SK-N-SH (cell line): ENCODE data around the gene CCDC187. TPM values are rescaled to one million over a fixed set of nuclear protein-coding genes. Genes with fewer than 3 reads are reported as not detected.

ENCODE experiments used
- CTCF ChIA-PET: fragments of 300-600, 350-600 bp; formaldehyde crosslinking; extraction: SDS; loops from one replicate; lab custom pipeline; 2021; lab: Yijun Ruan, JAX
- POLR2A ChIA-PET: fragments of 350-600 bp; sonication (Branson Sonifier 250); formaldehyde crosslinking; extraction: SDS; loops from one replicate; lab custom pipeline; 2020; ENCODE audit warnings: antibody characterized with exemption, inconsistent platforms; lab: Yijun Ruan, JAX
- DNase-seq: peaks from one replicate; pipeline ENCODE4 v3.0.0; 2012
- H2AFZ ChIP-seq: fragments of 200-600 bp; sonication (generic); 2 replicates; pipeline ENCODE4 v1.8.1; 2016; ENCODE audit warnings: antibody characterized with exemption, mild to moderate bottlenecking, low read depth
- H3F3A ChIP-seq: fragments of 200-600 bp; sonication (generic); replicated peaks from 2 replicates; pipeline ENCODE3; 2016; ENCODE audit warnings: antibody characterized with exemption, mild to moderate bottlenecking; ENCODE audit not compliant: insufficient read depth
- H3K27ac ChIP-seq, 2 experiments: fragments of 200-500 bp in 1 of 2; fragments of 200-600 bp in 1 of 2; sonication (Bioruptor generic) in 1 of 2; sonication (generic), shearing (Covaris generic) in 1 of 2; 2 replicates each; pipeline versions ENCODE4 v1.5.1 to v1.6.1; 2014 to 2016; ENCODE audit warnings: low read depth in 2 of 2, inconsistent platforms in 1 of 2, low read length in 1 of 2, mild to moderate bottlenecking in 1 of 2, mixed read lengths in 1 of 2
- H3K27me3 ChIP-seq: fragments of 200-600 bp; sonication (generic), shearing (Covaris generic); 2 replicates; pipeline ENCODE4 v1.6.1; 2016; ENCODE audit warnings: mixed run types; ENCODE audit not compliant: insufficient read depth
- H3K36me3 ChIP-seq, 2 experiments: fragments of 200-500 bp in 1 of 2; fragments of 200-600 bp in 1 of 2; sonication (Bioruptor generic) in 1 of 2; sonication (generic) in 1 of 2; replicated peaks in 1 of 2; 2 replicates each; pipeline versions ENCODE3 to v1.5.1; 2014 to 2016; ENCODE audit warnings: low read length in 1 of 2, mild to moderate bottlenecking in 1 of 2; ENCODE audit not compliant: insufficient read depth in 2 of 2, control insufficient read depth in 1 of 2
- H3K4me1 ChIP-seq, 2 experiments: fragments of 200-500 bp in 1 of 2; fragments of 200-600 bp in 1 of 2; sonication (Bioruptor generic) in 1 of 2; sonication (generic), shearing (Covaris generic) in 1 of 2; 2 replicates each; pipeline versions ENCODE4 v1.5.1 to v1.6.1; 2014 to 2016; ENCODE audit warnings: low read depth in 1 of 2, low read length in 1 of 2, mixed run types in 1 of 2; ENCODE audit not compliant: insufficient read depth in 2 of 2, control insufficient read depth in 1 of 2
- H3K4me2 ChIP-seq: fragments of 200-600 bp; sonication (generic), shearing (Covaris generic); 2 replicates; pipeline ENCODE4 v1.6.1; 2017; ENCODE audit warnings: mixed run types
- H3K4me3 ChIP-seq, 2 experiments: fragments of 200-500 bp in 1 of 2; fragments of 200-600 bp in 1 of 2; sonication (Bioruptor generic) in 1 of 2; sonication (generic), shearing (Covaris generic) in 1 of 2; 2 replicates each; pipeline versions ENCODE4 v1.5.1 to v1.8.1; 2014 to 2016; ENCODE audit warnings: low read depth in 2 of 2, inconsistent platforms in 1 of 2, low read length in 1 of 2, mild to moderate bottlenecking in 1 of 2, mixed read lengths in 1 of 2, moderate library complexity in 1 of 2
- H3K79me2 ChIP-seq: fragments of 200-600 bp; sonication (generic); 2 replicates; pipeline ENCODE4 v1.8.1; 2017; ENCODE audit warnings: mild to moderate bottlenecking; ENCODE audit not compliant: insufficient read depth
- H3K9ac ChIP-seq: fragments of 200-600 bp; sonication (generic); 2 replicates; pipeline ENCODE4 v1.6.1; 2017; ENCODE audit warnings: mixed run types
- H3K9me2 ChIP-seq: fragments of 200-600 bp; sonication (generic); 2 replicates; pipeline ENCODE4 v1.6.1; 2017; ENCODE audit warnings: mixed run types
- H3K9me3 ChIP-seq: fragments of 200-600 bp; sonication (generic); 2 replicates; pipeline ENCODE4 v1.6.1; 2017; ENCODE audit warnings: mixed run types, mild to moderate bottlenecking, moderate library complexity
- H4K20me1 ChIP-seq: fragments of 200-600 bp; sonication (generic); 2 replicates; pipeline ENCODE4 v1.6.1; 2017; ENCODE audit warnings: mild to moderate bottlenecking, mixed run types; ENCODE audit not compliant: insufficient read depth
- ELF1 ChIP-seq: IDR thresholded peaks from 2 replicates; pipeline ENCODE4 v1.4.0; 2012
- EZH2phosphoT487 ChIP-seq: fragments of 200-600 bp; sonication (generic); IDR thresholded peaks from 2 replicates; pipeline ENCODE4 v1.6.1; 2017; ENCODE audit warnings: low read depth, mixed run types, mild to moderate bottlenecking, antibody characterized with exemption, moderate library complexity, borderline replicate concordance
- FOXM1 ChIP-seq: IDR thresholded peaks from 2 replicates; pipeline ENCODE4 v1.4.0; 2012; ENCODE audit warnings: low read depth, mild to moderate bottlenecking
- MEF2A ChIP-seq: IDR thresholded peaks from 2 replicates; pipeline ENCODE4 v1.4.0; 2012; ENCODE audit warnings: low read depth, borderline replicate concordance
- MXI1 ChIP-seq: IDR thresholded peaks from 2 replicates; pipeline ENCODE4 v1.6.1; 2012; ENCODE audit warnings: mild to moderate bottlenecking, low read depth, low read length, improper control_type of control experiment
- NRF1 ChIP-seq: IDR thresholded peaks from 2 replicates; pipeline ENCODE4 v1.6.1; 2012; ENCODE audit warnings: low read depth, mild to moderate bottlenecking, low read length
- POLR2AphosphoS5 ChIP-seq: IDR thresholded peaks from 2 replicates; pipeline ENCODE4 v1.6.1; 2012; ENCODE audit warnings: low read depth, low read length
- RCOR1 ChIP-seq: fragments of 150-350 bp; IDR thresholded peaks from 2 replicates; pipeline ENCODE4 v1.6.1; 2017; ENCODE audit warnings: antibody characterized with exemption, low read length
- RFX5 ChIP-seq: IDR thresholded peaks from 2 replicates; pipeline ENCODE4 v1.6.1; 2012; ENCODE audit warnings: mild to moderate bottlenecking, improper control_type of control experiment, low read length
- RXRA ChIP-seq: IDR thresholded peaks from 2 replicates; pipeline ENCODE4 v1.4.0; 2012; ENCODE audit warnings: low read depth, mild to moderate bottlenecking, borderline replicate concordance
- SMC3 ChIP-seq: IDR thresholded peaks from 2 replicates; pipeline ENCODE4 v1.6.1; 2012; ENCODE audit warnings: low read depth, low read length, improper control_type of control experiment
- YY1 ChIP-seq: IDR thresholded peaks from 2 replicates; pipeline ENCODE4 v1.4.0; 2012; ENCODE audit warnings: low read depth, mild to moderate bottlenecking
- WGBS: methylation state at CpG from one replicate; pipeline ENCODE4 v1.1.6; 2017; ENCODE audit warnings: low lambda C conversion rate; 5-methylcytosine and 5-hydroxymethylcytosine counted together
- polyA plus RNA-seq, 3 experiments: library from polyadenylated mRNA; depleted of rRNA; stranded (reverse); fragments of >200 nt; gene quantifications; 2 replicates each; pipeline ENCODE4 v1.2.3, GENCODE V29; 2012
- TF ChIP-seq, protein P1 (sequence below): IDR thresholded peaks from 2 replicates; pipeline ENCODE4; 2012
- TF ChIP-seq, protein P2 (sequence below): fragments of 150-350 bp; IDR thresholded peaks from 2 replicates; pipeline ENCODE4 v1.6.1; 2016; ENCODE audit warnings: mild to moderate bottlenecking, low read depth, low read length
- TF ChIP-seq, protein P3 (sequence below): fragments of 200-600 bp; sonication (generic); IDR thresholded peaks from 2 replicates; pipeline ENCODE4 v1.6.1; 2017; ENCODE audit warnings: antibody characterized with exemption, mild to moderate bottlenecking, moderate library complexity
- TF ChIP-seq, protein P4 (sequence below): IDR thresholded peaks from 2 replicates; pipeline ENCODE4 v1.4.0; 2012; ENCODE audit warnings: low read depth, borderline replicate concordance
- TF ChIP-seq, protein P5 (sequence below): fragments of 150-350 bp; IDR thresholded peaks from 2 replicates; pipeline ENCODE4 v1.6.1; 2017; ENCODE audit warnings: antibody characterized with exemption, low read length, low read depth, borderline replicate concordance

CCDC187 gene
- polyA plus RNA-seq, 1 of the 3 experiments (the other 2 are of a cell fraction) = not detected

DNA sequence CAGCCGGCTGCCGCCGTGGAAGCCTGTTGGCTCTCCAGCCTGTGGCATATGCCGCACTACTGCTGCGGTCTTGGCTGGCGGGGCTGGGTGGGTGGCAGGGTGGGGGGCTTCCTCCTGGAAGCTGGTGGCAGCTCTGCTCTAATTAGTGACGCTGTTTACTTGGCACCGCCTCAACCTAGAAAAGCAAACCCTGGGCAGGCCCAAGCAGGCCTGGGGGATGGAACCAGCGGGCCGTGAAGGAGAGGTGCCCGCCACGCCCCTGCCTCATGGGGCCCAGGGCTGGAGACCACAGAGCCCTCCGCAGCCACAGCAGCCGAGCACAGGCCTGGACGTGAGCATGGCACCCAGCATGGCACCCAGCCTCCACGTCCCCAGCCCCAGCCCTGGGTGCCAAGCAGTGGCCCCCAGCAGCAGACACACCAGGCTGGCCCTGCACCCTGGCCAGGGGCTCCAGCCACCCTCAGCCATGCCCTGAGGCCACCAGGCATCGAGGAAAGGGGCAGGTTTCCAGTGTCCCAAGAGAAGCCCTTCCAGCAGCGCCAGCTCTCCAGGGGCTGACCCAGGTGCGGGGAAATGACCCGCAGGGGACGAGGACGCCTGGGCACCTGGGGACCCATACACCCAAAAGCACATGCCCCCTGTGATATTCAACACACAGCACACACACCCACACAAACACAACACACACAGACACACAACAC lies 5.4 kb upstream of the CCDC187 start:
- WGBS = 84% methylated on average over 8 of the region's 22 CpGs
- no peaks in the 10 kb centered on the region for H3K79me2 ChIP-seq
- ChIA-PET CTCF (no interaction called here), POLR2A (no interaction called here)
- H3K9me2 ChIP-seq = no peaks in the 10 kb centered on the region
- H3K27me3 ChIP-seq = no peaks in the 10 kb centered on the region
- H3K4me3 ChIP-seq = no peak overlapping the region
- no peaks in the 10 kb centered on the region for H4K20me1 ChIP-seq
- peaks cover 5% of the 10 kb centered on the region for H3F3A ChIP-seq
- TF ChIP-seq RCOR1 = no peak
- TF ChIP-seq POLR2AphosphoS5 = no peak
- TF ChIP-seq, protein P1, sequence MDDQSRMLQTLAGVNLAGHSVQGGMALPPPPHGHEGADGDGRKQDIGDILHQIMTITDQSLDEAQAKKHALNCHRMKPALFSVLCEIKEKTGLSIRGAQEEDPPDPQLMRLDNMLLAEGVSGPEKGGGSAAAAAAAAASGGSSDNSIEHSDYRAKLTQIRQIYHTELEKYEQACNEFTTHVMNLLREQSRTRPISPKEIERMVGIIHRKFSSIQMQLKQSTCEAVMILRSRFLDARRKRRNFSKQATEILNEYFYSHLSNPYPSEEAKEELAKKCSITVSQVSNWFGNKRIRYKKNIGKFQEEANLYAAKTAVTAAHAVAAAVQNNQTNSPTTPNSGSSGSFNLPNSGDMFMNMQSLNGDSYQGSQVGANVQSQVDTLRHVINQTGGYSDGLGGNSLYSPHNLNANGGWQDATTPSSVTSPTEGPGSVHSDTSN = no peak
- TF ChIP-seq, protein P2, sequence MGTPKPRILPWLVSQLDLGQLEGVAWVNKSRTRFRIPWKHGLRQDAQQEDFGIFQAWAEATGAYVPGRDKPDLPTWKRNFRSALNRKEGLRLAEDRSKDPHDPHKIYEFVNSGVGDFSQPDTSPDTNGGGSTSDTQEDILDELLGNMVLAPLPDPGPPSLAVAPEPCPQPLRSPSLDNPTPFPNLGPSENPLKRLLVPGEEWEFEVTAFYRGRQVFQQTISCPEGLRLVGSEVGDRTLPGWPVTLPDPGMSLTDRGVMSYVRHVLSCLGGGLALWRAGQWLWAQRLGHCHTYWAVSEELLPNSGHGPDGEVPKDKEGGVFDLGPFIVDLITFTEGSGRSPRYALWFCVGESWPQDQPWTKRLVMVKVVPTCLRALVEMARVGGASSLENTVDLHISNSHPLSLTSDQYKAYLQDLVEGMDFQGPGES = no peak
- no peak for TF ChIP-seq MEF2A
- no peak for TF ChIP-seq YY1
- TF ChIP-seq, protein P3, sequence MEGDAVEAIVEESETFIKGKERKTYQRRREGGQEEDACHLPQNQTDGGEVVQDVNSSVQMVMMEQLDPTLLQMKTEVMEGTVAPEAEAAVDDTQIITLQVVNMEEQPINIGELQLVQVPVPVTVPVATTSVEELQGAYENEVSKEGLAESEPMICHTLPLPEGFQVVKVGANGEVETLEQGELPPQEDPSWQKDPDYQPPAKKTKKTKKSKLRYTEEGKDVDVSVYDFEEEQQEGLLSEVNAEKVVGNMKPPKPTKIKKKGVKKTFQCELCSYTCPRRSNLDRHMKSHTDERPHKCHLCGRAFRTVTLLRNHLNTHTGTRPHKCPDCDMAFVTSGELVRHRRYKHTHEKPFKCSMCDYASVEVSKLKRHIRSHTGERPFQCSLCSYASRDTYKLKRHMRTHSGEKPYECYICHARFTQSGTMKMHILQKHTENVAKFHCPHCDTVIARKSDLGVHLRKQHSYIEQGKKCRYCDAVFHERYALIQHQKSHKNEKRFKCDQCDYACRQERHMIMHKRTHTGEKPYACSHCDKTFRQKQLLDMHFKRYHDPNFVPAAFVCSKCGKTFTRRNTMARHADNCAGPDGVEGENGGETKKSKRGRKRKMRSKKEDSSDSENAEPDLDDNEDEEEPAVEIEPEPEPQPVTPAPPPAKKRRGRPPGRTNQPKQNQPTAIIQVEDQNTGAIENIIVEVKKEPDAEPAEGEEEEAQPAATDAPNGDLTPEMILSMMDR = no peak
- TF ChIP-seq NRF1 = no peak
- TF ChIP-seq ELF1 = no peak
- TF ChIP-seq EZH2phosphoT487 = no peak
- TF ChIP-seq FOXM1 = no peak
- TF ChIP-seq, protein P4, sequence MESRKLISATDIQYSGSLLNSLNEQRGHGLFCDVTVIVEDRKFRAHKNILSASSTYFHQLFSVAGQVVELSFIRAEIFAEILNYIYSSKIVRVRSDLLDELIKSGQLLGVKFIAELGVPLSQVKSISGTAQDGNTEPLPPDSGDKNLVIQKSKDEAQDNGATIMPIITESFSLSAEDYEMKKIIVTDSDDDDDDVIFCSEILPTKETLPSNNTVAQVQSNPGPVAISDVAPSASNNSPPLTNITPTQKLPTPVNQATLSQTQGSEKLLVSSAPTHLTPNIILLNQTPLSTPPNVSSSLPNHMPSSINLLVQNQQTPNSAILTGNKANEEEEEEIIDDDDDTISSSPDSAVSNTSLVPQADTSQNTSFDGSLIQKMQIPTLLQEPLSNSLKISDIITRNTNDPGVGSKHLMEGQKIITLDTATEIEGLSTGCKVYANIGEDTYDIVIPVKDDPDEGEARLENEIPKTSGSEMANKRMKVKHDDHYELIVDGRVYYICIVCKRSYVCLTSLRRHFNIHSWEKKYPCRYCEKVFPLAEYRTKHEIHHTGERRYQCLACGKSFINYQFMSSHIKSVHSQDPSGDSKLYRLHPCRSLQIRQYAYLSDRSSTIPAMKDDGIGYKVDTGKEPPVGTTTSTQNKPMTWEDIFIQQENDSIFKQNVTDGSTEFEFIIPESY = no peak
- no peak for TF ChIP-seq RXRA
- TF ChIP-seq RFX5 = no peak
- TF ChIP-seq, protein P5, sequence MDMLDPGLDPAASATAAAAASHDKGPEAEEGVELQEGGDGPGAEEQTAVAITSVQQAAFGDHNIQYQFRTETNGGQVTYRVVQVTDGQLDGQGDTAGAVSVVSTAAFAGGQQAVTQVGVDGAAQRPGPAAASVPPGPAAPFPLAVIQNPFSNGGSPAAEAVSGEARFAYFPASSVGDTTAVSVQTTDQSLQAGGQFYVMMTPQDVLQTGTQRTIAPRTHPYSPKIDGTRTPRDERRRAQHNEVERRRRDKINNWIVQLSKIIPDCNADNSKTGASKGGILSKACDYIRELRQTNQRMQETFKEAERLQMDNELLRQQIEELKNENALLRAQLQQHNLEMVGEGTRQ = no peak
- no peak for TF ChIP-seq MXI1
- TF ChIP-seq SMC3 = no peak
- H3K27ac ChIP-seq = no peak overlapping the region
- H3K9ac ChIP-seq = no peak overlapping the region
- no peaks in the 10 kb centered on the region for H3K9me3 ChIP-seq
- no peaks in the 10 kb centered on the region for H3K36me3 ChIP-seq
- H3K4me1 ChIP-seq = peaks cover 0 to 5% of the 10 kb centered on the region in 2 experiments; a peak in 1 of 4 replicates
- no peak overlapping the region for H3K4me2 ChIP-seq
- H2AFZ ChIP-seq = no peak overlapping the region
- DNase-seq = peak; percentile 61
